Keratinocyte (primary cell): ENCODE measurements around the gene AP3D1. TPM values are rescaled to one million over a fixed set of nuclear protein-coding genes. Genes with fewer than 3 reads are reported as not detected.

ENCODE experiments used
- DNase-seq: peaks from one replicate; pipeline ENCODE4 v3.0.0-alpha.2; 2011; ENCODE audit warnings: low read depth, missing footprints, low spot score
- FAIRE-seq: peaks from 2 replicates; lab custom pipeline; 2011; peaks lifted over from hg19 to GRCh38; lab: Jason Lieb, UNC
- H2AFZ ChIP-seq: 2 replicates; pipeline ENCODE4 v1.6.0; 2012; ENCODE audit warnings: low read length, control low read depth, inconsistent platforms; ENCODE audit not compliant: control insufficient read depth
- H3K27ac ChIP-seq: 2 replicates; pipeline ENCODE4 v1.5.1; 2011; ENCODE audit warnings: low read length; ENCODE audit not compliant: control insufficient read depth, insufficient read depth
- H3K27me3 ChIP-seq: 3 replicates; pipeline ENCODE4 v1.6.0; 2011; ENCODE audit warnings: low read length; ENCODE audit not compliant: control insufficient read depth, insufficient read depth; ENCODE audit errors: extremely low read depth
- H3K36me3 ChIP-seq, 2 experiments: 2 replicates in 1 of 2; 3 replicates in 1 of 2; pipeline ENCODE4 v1.5.1; 2011; ENCODE audit warnings: low read length in 2 of 2, mild to moderate bottlenecking in 1 of 2; ENCODE audit not compliant: control insufficient read depth in 2 of 2, insufficient read depth in 2 of 2; ENCODE audit errors: extremely low read depth in 1 of 2
- H3K4me1 ChIP-seq: 3 replicates; pipeline ENCODE4 v1.5.1; 2011; ENCODE audit warnings: low read length; ENCODE audit not compliant: control insufficient read depth, insufficient read depth; ENCODE audit errors: extremely low read depth
- H3K4me2 ChIP-seq: 3 replicates; pipeline ENCODE4 v1.6.0; 2011; ENCODE audit warnings: low read depth, low read length; ENCODE audit not compliant: control insufficient read depth, insufficient read depth; ENCODE audit errors: extremely low read depth
- H3K4me3 ChIP-seq, 3 experiments: fragments of 200-600 bp in 1 of 3; sonication (generic) in 1 of 3; 2 replicates in 2 of 3; 3 replicates in 1 of 3; pipeline ENCODE4 v1.5.1; 2011 to 2016; ENCODE audit warnings: low read length in 3 of 3, mild to moderate bottlenecking in 3 of 3, control low read depth in 2 of 3, inconsistent platforms in 1 of 3, low read depth in 1 of 3, mixed read lengths in 1 of 3, mixed run types in 1 of 3, moderate library complexity in 1 of 3; ENCODE audit not compliant: control insufficient read depth in 2 of 3, insufficient read depth in 2 of 3; ENCODE audit errors: extremely low read depth in 1 of 3
- H3K79me2 ChIP-seq: 2 replicates; pipeline ENCODE4 v1.6.0; 2012; ENCODE audit warnings: low read length; ENCODE audit not compliant: control insufficient read depth, insufficient read depth
- H3K9ac ChIP-seq: 3 replicates; pipeline ENCODE4 v1.6.0; 2011; ENCODE audit warnings: low read length; ENCODE audit not compliant: control insufficient read depth, insufficient read depth; ENCODE audit errors: extremely low read depth
- H3K9me1 ChIP-seq: 3 replicates; pipeline ENCODE4 v1.6.0; 2011; ENCODE audit warnings: low read length; ENCODE audit not compliant: control insufficient read depth, insufficient read depth; ENCODE audit errors: extremely low read depth
- H3K9me3 ChIP-seq: 2 replicates; pipeline ENCODE4 v1.5.1; 2012; ENCODE audit warnings: low read depth, low read length; ENCODE audit not compliant: control insufficient read depth
- H4K20me1 ChIP-seq: 3 replicates; pipeline ENCODE4 v1.6.0; 2011; ENCODE audit warnings: low read length; ENCODE audit not compliant: control insufficient read depth, insufficient read depth; ENCODE audit errors: extremely low read depth
- CTCF ChIP-seq, 3 experiments: IDR thresholded peaks in 1 of 3; conservative IDR thresholded peaks in 1 of 3; optimal IDR thresholded peaks in 1 of 3; 2 replicates in 2 of 3; 3 replicates in 1 of 3; pipeline versions ENCODE3 to v1.5.1; 2011; ENCODE audit warnings: low read length in 3 of 3, mild to moderate bottlenecking in 3 of 3, moderate library complexity in 2 of 3, control low read depth in 1 of 3, inconsistent platforms in 1 of 3; ENCODE audit not compliant: insufficient read depth in 2 of 3; ENCODE audit errors: extremely low read depth in 1 of 3
- EZH2 ChIP-seq: IDR thresholded peaks from one replicate; pipeline ENCODE4 v1.6.1; 2012; ENCODE audit warnings: inconsistent platforms, mild to moderate bottlenecking, low read length, moderate library complexity
- dilution Hi-C: fragments of 300-500 bp; cut with MboI; formaldehyde crosslinking; loops from one replicate; pipeline ENCODE4 v1.7.0; 2020; ENCODE audit warnings: low sequenced_read_pairs; ENCODE audit not compliant: extremely low pct_ligation_motif_present
- polyA plus RNA-seq, 5 experiments: library from polyadenylated mRNA; depleted of rRNA in 3 of 5; stranded (reverse) in 3 of 5; stranded (forward) in 1 of 5; unstranded in 1 of 5; fragments of >200 nt; gene quantifications; 1 replicate in 1 of 5; 2 replicates in 3 of 5; 3 replicates in 1 of 5; pipeline versions ENCODE4 v1.2.1 to v1.2.3, GENCODE V29; 2011 to 2012; ENCODE audit warnings: missing spikeins in 2 of 5, low read depth in 1 of 5, low replicate concordance in 1 of 5

Gene AP3D1
- polyA plus RNA-seq, 1 donor (not counting 4 experiments of a cell fraction or from before 2014, with no cell fraction given) = 56.1 TPM

- H3K4me2 ChIP-seq = no peak overlapping the region
- H3K4me1 ChIP-seq = no peaks in the 10 kb centered on the region
- H4K20me1 ChIP-seq = peaks cover 5% of the 10 kb centered on the region
- no peak for DNase-seq
- H3K27ac ChIP-seq = no peak overlapping the region
- dilution Hi-C loops = no loop called here
- H3K4me3 ChIP-seq = no peak overlapping the region
- TF ChIP-seq CTCF (optimal IDR thresholded peaks at IDR 0.05 in 1 of 3, IDR thresholded peaks at IDR 0.05 in 1 of 3, conservative IDR thresholded peaks at IDR 0.05 in 1 of 3; ENCODE audit: extremely low read depth in 1 of 3, insufficient read depth in 2 of 3, low read length in 3 of 3) (no peak), EZH2 (no peak)
- H3K9ac ChIP-seq = no peak overlapping the region
- H3K79me2 ChIP-seq = peaks cover 34% of the 10 kb centered on the region
- H3K9me1 ChIP-seq = no peaks in the 10 kb centered on the region
- no peaks in the 10 kb centered on the region for H3K27me3 ChIP-seq
- no peak for FAIRE-seq
- no peak overlapping the region for H2AFZ ChIP-seq
- H3K9me3 ChIP-seq = no peaks in the 10 kb centered on the region
- H3K36me3 ChIP-seq = peaks cover 30 to 57% of the 10 kb centered on the region in 2 experiments
Observed at GRCh38 chr19:2126879-2127518, 24.4 kb downstream of the AP3D1 start.

GRCh38 chr19:2123682-2124387 is 27.5 kb downstream of the AP3D1 start:
- no peak for TF ChIP-seq EZH2
- TF ChIP-seq CTCF (optimal IDR thresholded peaks at IDR 0.05 in 1 of 3, IDR thresholded peaks at IDR 0.05 in 1 of 3, conservative IDR thresholded peaks at IDR 0.05 in 1 of 3; ENCODE audit: extremely low read depth in 1 of 3, insufficient read depth in 2 of 3, low read length in 3 of 3) = no peak
- peaks cover 8% of the 10 kb centered on the region for H3K79me2 ChIP-seq
- H3K4me1 ChIP-seq = no peaks in the 10 kb centered on the region
- DNase-seq (no peak), FAIRE-seq (no peak)
- dilution Hi-C loops = no loop called here
- no peak overlapping the region for H3K4me2 ChIP-seq
- H3K27ac ChIP-seq = no peak overlapping the region
- peaks cover 2% of the 10 kb centered on the region for H4K20me1 ChIP-seq
- H3K27me3 ChIP-seq = no peaks in the 10 kb centered on the region
- peaks cover 41 to 44% of the 10 kb centered on the region in 2 experiments for H3K36me3 ChIP-seq
- no peak overlapping the region for H2AFZ ChIP-seq
- H3K9me3 ChIP-seq = no peaks in the 10 kb centered on the region
- no peaks in the 10 kb centered on the region for H3K9me1 ChIP-seq
- no peak overlapping the region for H3K4me3 ChIP-seq
- H3K9ac ChIP-seq = no peak overlapping the region
